Fibroblast of lung (primary cell): Measurements from ENCODE around the gene DAPK3.

ENCODE experiments used
- EZH2 ChIP-seq: IDR thresholded peaks from 2 replicates; pipeline ENCODE4 v1.5.1; 2012; ENCODE audit warnings: low read length, control low read depth, mild to moderate bottlenecking; ENCODE audit errors: missing control alignments
- TF ChIP-seq, protein P1 (sequence below), 2 donors: IDR thresholded peaks in 1 of 2; conservative IDR thresholded peaks in 1 of 2; 1 replicate in 1 of 2; 2 replicates in 1 of 2; pipeline ENCODE4 v1.5.1; 2011 to 2012; ENCODE audit warnings: low read length in 2 of 2, control low read depth in 1 of 2, inconsistent platforms in 1 of 2, low read depth in 1 of 2, mild to moderate bottlenecking in 1 of 2

DNA sequence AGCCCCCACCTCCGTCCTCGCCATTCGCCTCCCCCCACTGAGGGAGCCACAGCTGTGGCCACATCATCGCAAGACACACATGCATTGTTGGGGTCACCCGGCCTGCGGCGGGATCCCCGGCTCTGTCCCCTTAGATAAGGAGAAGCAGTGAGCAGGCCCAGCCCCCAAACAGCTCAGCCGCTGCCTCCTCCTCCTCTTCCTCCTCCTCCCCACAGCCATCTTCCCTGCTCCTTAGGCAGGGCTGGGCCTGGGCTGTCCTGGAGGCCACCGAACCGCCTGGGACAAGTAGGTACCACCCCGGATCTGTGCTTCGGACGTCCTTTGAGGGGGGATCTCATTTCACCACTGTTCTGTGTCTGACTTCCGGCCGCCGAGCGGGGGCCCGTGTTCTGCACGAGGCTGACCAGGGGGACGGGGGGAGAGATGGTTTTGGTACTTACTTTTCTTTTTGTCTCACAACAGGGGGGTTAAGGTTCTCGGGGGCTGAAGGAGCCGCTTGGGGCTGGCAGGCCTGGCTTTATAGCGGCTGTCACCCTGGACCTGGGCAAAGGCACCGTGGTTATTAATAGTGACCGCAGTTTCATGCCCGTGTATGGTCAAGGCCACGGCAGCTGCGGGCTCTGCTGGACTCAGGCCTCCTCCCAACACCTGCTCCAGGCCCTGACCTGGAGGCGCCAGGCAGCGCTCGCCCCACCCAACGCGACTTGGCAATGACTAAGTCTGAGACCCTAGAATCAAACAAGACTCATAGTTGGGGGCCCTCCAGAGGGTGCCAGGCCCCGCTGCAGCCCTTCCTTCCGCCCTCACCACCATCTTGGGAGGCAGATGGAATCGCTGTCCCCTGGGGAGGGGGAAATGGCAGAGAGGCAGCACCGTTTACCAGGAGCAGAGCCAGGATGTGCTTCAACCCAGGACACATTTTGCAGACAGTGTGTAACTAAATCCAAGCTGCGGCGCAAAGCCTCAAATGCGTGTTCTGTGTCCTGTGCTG, 19.7 kb downstream of the DAPK3 start:
- TF ChIP-seq, protein P1, sequence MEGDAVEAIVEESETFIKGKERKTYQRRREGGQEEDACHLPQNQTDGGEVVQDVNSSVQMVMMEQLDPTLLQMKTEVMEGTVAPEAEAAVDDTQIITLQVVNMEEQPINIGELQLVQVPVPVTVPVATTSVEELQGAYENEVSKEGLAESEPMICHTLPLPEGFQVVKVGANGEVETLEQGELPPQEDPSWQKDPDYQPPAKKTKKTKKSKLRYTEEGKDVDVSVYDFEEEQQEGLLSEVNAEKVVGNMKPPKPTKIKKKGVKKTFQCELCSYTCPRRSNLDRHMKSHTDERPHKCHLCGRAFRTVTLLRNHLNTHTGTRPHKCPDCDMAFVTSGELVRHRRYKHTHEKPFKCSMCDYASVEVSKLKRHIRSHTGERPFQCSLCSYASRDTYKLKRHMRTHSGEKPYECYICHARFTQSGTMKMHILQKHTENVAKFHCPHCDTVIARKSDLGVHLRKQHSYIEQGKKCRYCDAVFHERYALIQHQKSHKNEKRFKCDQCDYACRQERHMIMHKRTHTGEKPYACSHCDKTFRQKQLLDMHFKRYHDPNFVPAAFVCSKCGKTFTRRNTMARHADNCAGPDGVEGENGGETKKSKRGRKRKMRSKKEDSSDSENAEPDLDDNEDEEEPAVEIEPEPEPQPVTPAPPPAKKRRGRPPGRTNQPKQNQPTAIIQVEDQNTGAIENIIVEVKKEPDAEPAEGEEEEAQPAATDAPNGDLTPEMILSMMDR (conservative IDR thresholded peaks at IDR 0.05 in 1 of 2, IDR thresholded peaks at IDR 0.05 in 1 of 2; ENCODE audit: low read depth in 1 of 2, low read length in 2 of 2) = no peak
- no peak for TF ChIP-seq EZH2
